ENCODE measurements around the gene IRF2.

Gene IRF2

DNA sequence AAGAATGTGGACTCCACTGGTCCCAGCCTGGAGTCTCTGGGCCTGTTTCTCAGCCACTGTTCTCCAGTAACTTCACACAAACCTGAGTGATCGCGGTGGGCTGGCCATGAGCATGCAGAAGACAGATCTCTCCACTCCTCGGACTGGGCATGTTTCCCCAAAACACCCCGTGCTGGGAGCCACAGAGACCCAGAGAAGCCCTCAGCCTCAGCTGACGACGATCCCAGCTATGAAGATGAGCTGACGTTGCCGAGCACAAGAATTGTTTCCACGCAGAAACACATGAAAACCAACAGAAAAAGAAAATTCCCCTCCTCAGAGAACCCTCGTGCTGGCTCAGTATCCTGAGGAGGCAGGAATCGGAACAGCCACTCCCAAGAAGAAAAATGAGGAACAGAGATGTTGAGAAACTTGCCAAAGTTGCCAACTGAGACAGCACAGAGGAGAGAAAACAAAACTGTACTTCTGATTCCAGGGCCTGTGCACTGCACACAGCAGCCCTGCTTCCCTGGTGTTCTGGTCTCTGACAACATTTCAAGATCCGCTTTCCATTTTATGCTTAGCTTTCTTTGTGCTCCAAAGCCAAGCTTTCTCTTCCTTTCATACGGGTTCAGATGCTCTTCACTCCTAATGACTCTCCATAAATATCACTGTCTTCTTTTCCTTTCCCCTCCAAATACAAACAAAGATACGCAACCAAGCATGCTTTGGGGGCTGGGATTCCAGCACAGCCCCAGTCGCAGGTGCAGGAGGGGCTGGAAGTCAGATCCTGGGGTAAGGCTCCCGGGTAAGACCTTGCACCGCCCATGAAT, 81.4 kb downstream of the IRF2 start:
- Histone ChIP-seq H3K27ac (ENCODE audit: low read length) (no peak overlapping the region), H3K36me3 (ENCODE audit: insufficient read depth, low read length) (peaks cover 83% of the 10 kb centered on the region), H2AFZ (ENCODE audit: low read depth, low read length) (no peak overlapping the region), H3K27me3 (ENCODE audit: insufficient read depth, low read length, poor library complexity) (no peaks in the 10 kb centered on the region), H4K20me1 (ENCODE audit: insufficient read depth, low read length) (no peaks in the 10 kb centered on the region; the same call in 1 of the 2 replicates), H3K9ac (ENCODE audit: low read depth, low read length) (no peak overlapping the region), H3K9me3 (ENCODE audit: insufficient read depth, low read length, severe bottlenecking) (no peaks in the 10 kb centered on the region), H3K4me1 (ENCODE audit: insufficient read depth, low read length) (no peaks in the 10 kb centered on the region), H3K79me2 (ENCODE audit: insufficient read depth, low read length) (no peaks in the 10 kb centered on the region), H3K4me3 (ENCODE audit: low read depth in 1 of 2, low read length in 2 of 2) (no peak overlapping the region), H3K4me2 (ENCODE audit: insufficient read depth, low read length) (no peak overlapping the region)
- ATAC-seq (ENCODE audit: insufficient read depth, low read depth) (no peak), DNase-seq (no peak)
- TF ChIP-seq, protein P1, sequence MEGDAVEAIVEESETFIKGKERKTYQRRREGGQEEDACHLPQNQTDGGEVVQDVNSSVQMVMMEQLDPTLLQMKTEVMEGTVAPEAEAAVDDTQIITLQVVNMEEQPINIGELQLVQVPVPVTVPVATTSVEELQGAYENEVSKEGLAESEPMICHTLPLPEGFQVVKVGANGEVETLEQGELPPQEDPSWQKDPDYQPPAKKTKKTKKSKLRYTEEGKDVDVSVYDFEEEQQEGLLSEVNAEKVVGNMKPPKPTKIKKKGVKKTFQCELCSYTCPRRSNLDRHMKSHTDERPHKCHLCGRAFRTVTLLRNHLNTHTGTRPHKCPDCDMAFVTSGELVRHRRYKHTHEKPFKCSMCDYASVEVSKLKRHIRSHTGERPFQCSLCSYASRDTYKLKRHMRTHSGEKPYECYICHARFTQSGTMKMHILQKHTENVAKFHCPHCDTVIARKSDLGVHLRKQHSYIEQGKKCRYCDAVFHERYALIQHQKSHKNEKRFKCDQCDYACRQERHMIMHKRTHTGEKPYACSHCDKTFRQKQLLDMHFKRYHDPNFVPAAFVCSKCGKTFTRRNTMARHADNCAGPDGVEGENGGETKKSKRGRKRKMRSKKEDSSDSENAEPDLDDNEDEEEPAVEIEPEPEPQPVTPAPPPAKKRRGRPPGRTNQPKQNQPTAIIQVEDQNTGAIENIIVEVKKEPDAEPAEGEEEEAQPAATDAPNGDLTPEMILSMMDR (IDR thresholded peaks at IDR 0.05; ENCODE audit: borderline replicate concordance, extremely low read depth, low read length, poor library complexity, severe bottlenecking): no peak
- TF ChIP-seq EZH2 (IDR thresholded peaks at IDR 0.05; ENCODE audit: borderline replicate concordance, low read depth, low read length, severe bottlenecking): no peak

DNA sequence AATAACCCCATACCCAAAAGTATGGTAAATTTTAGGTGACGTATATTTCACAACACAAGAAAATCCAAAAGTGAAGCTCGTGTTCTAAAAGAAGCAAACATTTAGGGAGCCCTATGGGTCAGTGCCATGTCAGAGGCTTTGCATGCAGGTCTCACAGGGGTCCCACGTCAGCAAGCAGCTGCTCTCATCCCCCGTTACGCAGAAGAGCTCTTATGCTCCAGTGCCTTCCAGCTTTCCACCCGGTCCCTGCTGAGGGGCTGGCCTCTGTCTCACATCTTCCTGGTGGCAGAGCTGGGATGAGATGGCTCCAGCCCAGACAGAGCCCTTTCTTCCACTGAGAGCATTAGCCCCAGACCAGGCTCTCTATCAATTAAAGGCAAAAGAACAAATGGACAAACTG, 82.0 kb downstream of the IRF2 start:
- TF ChIP-seq, protein P1 (IDR thresholded peaks at IDR 0.05; ENCODE audit: borderline replicate concordance, extremely low read depth, low read length, poor library complexity, severe bottlenecking): no peak
- TF ChIP-seq EZH2 (IDR thresholded peaks at IDR 0.05; ENCODE audit: borderline replicate concordance, low read depth, low read length, severe bottlenecking): no peak
- Histone ChIP-seq H3K27me3 (ENCODE audit: insufficient read depth, low read length, poor library complexity) (no peaks in the 10 kb centered on the region), H3K79me2 (ENCODE audit: insufficient read depth, low read length) (no peaks in the 10 kb centered on the region), H3K4me2 (ENCODE audit: insufficient read depth, low read length) (no peak overlapping the region), H3K27ac (ENCODE audit: low read length) (no peak overlapping the region), H3K9ac (ENCODE audit: low read depth, low read length) (no peak overlapping the region), H3K4me1 (ENCODE audit: insufficient read depth, low read length) (no peaks in the 10 kb centered on the region), H3K9me3 (ENCODE audit: insufficient read depth, low read length, severe bottlenecking) (no peaks in the 10 kb centered on the region), H4K20me1 (ENCODE audit: insufficient read depth, low read length) (no peaks in the 10 kb centered on the region; the same call in 1 of the 2 replicates), H3K4me3 (ENCODE audit: low read depth in 1 of 2, low read length in 2 of 2) (no peak overlapping the region), H2AFZ (ENCODE audit: low read depth, low read length) (no peak overlapping the region), H3K36me3 (ENCODE audit: insufficient read depth, low read length) (peaks cover 79% of the 10 kb centered on the region)
- no peak for DNase-seq
- ATAC-seq (ENCODE audit: insufficient read depth, low read depth): no peak

DNA sequence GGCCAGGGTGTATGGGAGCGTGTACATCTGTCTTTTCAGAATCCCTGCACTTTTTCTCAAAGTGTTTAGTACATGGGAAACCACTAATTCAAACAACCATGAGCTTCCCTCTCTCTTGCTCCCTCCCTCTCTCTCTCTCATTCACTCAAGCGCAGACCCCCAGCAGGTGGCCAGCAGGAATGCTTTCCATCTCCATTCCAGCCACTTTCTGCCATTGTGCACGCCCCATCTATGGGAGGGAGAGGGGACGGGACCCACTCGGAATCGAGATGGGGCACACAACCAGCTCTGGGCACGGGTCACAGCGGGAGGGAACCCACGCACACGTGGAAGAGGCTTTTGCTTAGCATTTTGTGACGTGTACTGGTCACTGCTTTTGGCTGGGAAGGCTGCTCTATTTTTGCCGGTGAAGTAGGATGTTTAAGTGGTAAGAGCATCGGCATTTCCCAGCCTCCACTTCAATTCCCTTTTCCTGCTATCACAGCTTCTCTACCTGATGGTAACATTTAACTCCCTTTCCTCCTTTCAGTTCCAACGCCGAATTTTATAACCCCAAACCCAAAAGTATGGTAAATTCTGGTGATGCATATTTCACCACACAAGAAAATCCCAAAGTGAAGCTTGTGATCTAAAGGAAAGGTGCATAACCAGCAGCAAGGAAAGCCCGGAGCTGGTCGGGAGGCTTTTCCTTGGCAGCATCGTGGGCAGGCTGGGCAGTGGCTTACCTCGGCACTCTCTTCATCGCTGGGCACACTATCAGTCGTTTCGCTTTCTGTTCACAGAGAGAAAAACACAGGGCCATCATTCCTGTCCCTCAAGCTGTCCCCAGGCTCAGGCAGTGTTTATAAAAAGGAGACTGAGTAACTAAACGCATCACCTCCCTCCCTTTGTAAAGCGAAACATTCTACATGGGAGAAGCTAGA, 84.1 kb downstream of the IRF2 start:
- no peak for TF ChIP-seq EZH2 (IDR thresholded peaks at IDR 0.05; ENCODE audit: borderline replicate concordance, low read depth, low read length, severe bottlenecking)
- ATAC-seq (ENCODE audit: insufficient read depth, low read depth): no peak

DNA sequence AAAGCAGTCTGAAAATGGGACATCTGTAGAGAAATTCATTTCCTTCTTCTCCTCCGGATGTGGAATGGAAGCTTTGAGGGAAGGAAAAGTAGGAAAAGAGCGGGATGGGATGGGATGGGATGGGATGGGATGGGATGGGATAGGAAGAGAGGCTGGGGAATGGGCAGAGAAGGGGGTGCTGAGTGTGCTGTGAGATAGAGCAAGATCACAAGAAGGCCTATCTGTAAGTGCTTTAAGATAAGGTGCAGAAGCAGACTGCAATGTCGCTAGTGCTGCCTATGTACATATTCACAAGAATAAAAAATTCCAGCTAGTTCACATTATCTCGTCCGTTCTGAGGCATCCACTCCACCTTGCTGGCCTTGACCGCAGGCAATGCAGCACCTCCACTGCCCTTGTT, 86.2 kb downstream of the IRF2 start:
- H3K36me3 ChIP-seq (ENCODE audit: insufficient read depth, low read length): peaks cover 58% of the 10 kb centered on the region
- no peaks in the 10 kb centered on the region for H3K27me3 ChIP-seq (ENCODE audit: insufficient read depth, low read length, poor library complexity)
- H3K79me2 ChIP-seq (ENCODE audit: insufficient read depth, low read length): no peaks in the 10 kb centered on the region
- peaks cover 19% of the 10 kb centered on the region for H3K4me1 ChIP-seq (ENCODE audit: insufficient read depth, low read length)
- H3K9ac ChIP-seq (ENCODE audit: low read depth, low read length): no peak overlapping the region
- ATAC-seq (ENCODE audit: insufficient read depth, low read depth) (no peak), DNase-seq (no peak)
- no peak overlapping the region for H2AFZ ChIP-seq (ENCODE audit: low read depth, low read length)
- no peak overlapping the region for H3K27ac ChIP-seq (ENCODE audit: low read length)
- H3K4me3 ChIP-seq (ENCODE audit: low read depth in 1 of 2, low read length in 2 of 2): no peak overlapping the region
- H3K9me3 ChIP-seq (ENCODE audit: insufficient read depth, low read length, severe bottlenecking): no peaks in the 10 kb centered on the region
- TF ChIP-seq, protein P1 (IDR thresholded peaks at IDR 0.05; ENCODE audit: borderline replicate concordance, extremely low read depth, low read length, poor library complexity, severe bottlenecking): no peak
- no peak for TF ChIP-seq EZH2 (IDR thresholded peaks at IDR 0.05; ENCODE audit: borderline replicate concordance, low read depth, low read length, severe bottlenecking)
- H3K4me2 ChIP-seq (ENCODE audit: insufficient read depth, low read length): no peak overlapping the region
- peaks cover 10% of the 10 kb centered on the region for H4K20me1 ChIP-seq (ENCODE audit: insufficient read depth, low read length)

More for the DNA sequence above, 84.1 kb downstream of the IRF2 start:
- Histone ChIP-seq H3K27me3 (ENCODE audit: insufficient read depth, low read length, poor library complexity) (no peaks in the 10 kb centered on the region), H3K27ac (ENCODE audit: low read length) (no peak overlapping the region), H3K36me3 (ENCODE audit: insufficient read depth, low read length) (peaks cover 76% of the 10 kb centered on the region), H3K79me2 (ENCODE audit: insufficient read depth, low read length) (no peaks in the 10 kb centered on the region), H2AFZ (ENCODE audit: low read depth, low read length) (no peak overlapping the region), H3K4me2 (ENCODE audit: insufficient read depth, low read length) (no peak overlapping the region), H3K9me3 (ENCODE audit: insufficient read depth, low read length, severe bottlenecking) (no peaks in the 10 kb centered on the region), H4K20me1 (ENCODE audit: insufficient read depth, low read length) (peaks cover 4% of the 10 kb centered on the region), H3K4me3 (ENCODE audit: low read depth in 1 of 2, low read length in 2 of 2) (no peak overlapping the region), H3K4me1 (ENCODE audit: insufficient read depth, low read length) (no peaks in the 10 kb centered on the region), H3K9ac (ENCODE audit: low read depth, low read length) (no peak overlapping the region)
- DNase-seq: no peak

Data from DND-41 (cell line).